K562 (cell line): ENCODE results near the gene HNF1B. TPM values are rescaled to one million over a fixed set of nuclear protein-coding genes. Genes with fewer than 3 reads are reported as not detected.

Source experiments
- BDP1 ChIP-seq: IDR thresholded peaks from 3 replicates; pipeline ENCODE4 v1.6.1; 2011; ENCODE audit not compliant: insufficient read length, insufficient read depth
- CHAMP1 ChIP-seq: fragments of 450-650 bp; IDR thresholded peaks from 2 replicates; pipeline ENCODE4 v1.6.1; 2016; ENCODE audit warnings: mild to moderate bottlenecking
- KDM4B ChIP-seq, 2 experiments: fragments of 450-650 bp in 1 of 2; sonication (generic) in 1 of 2; IDR thresholded peaks; 2 replicates each; pipeline ENCODE4 v1.6.1; 2016 to 2017; ENCODE audit warnings: borderline replicate concordance in 2 of 2, antibody characterized with exemption in 1 of 2, low read depth in 1 of 2, mild to moderate bottlenecking in 1 of 2
- MGA ChIP-seq: fragments of 450-650 bp; IDR thresholded peaks from 2 replicates; pipeline ENCODE4 v1.6.1; 2016; ENCODE audit warnings: mild to moderate bottlenecking, moderate library complexity
- MYBL2 ChIP-seq, 2 experiments: fragments of 450-650 bp in 1 of 2; sonication (generic) in 1 of 2; formaldehyde crosslinking in 1 of 2; IDR thresholded peaks; 2 replicates each; pipeline versions ENCODE4 v1.6.1 to v1.8.1; 2017 to 2022; ENCODE audit warnings: borderline replicate concordance in 1 of 2, inconsistent platforms in 1 of 2, low read depth in 1 of 2, mild to moderate bottlenecking in 1 of 2, missing genetic modification reagents in 1 of 2, moderate library complexity in 1 of 2
- NFE2L1 ChIP-seq: fragments of 450-650 bp; IDR thresholded peaks from 2 replicates; pipeline ENCODE4 v1.6.1; 2016; ENCODE audit warnings: missing genetic modification characterization, low read depth, mild to moderate bottlenecking, missing compliant biosample characterization, moderate library complexity, borderline replicate concordance
- PHF8 ChIP-seq: fragments of 200-600 bp; sonication (generic); IDR thresholded peaks from 2 replicates; pipeline ENCODE4 v1.6.1; 2012; ENCODE audit warnings: mixed run types, mild to moderate bottlenecking, inconsistent platforms, low read length, moderate library complexity, borderline replicate concordance
- RBBP5 ChIP-seq: fragments of 200-600 bp; sonication (generic); IDR thresholded peaks from 2 replicates; pipeline ENCODE4 v1.6.1; 2012; ENCODE audit warnings: borderline replicate concordance, mild to moderate bottlenecking, low read length, control low read depth, inconsistent platforms; ENCODE audit not compliant: insufficient read depth, poor library complexity, severe bottlenecking
- TFAM ChIP-seq: fragments of 250-450 bp; sonication (Bioruptor Pico); conservative IDR thresholded peaks from 2 replicates; pipeline ENCODE4 v1.5.0; 2021; ENCODE audit warnings: mild to moderate bottlenecking, moderate library complexity
- ZNF239 ChIP-seq: fragments of 250-450 bp; sonication (Bioruptor Pico); IDR thresholded peaks from 2 replicates; pipeline ENCODE4 v1.4.0; 2020; ENCODE audit warnings: mild to moderate bottlenecking
- ZNF282 ChIP-seq: sonication (generic); formaldehyde crosslinking; IDR thresholded peaks from 2 replicates; pipeline ENCODE4 v1.8.1; 2023; ENCODE audit warnings: missing genetic modification reagents
- ZNF707 ChIP-seq: fragments of 250-450 bp; sonication (Bioruptor Pico); conservative IDR thresholded peaks from 2 replicates; pipeline ENCODE4 v1.8.0; 2022; ENCODE audit warnings: inconsistent platforms, mild to moderate bottlenecking, moderate library complexity
- polyA plus RNA-seq, 8 experiments: library from polyadenylated mRNA; depleted of rRNA in 4 of 8; stranded (reverse) in 5 of 8; unstranded in 3 of 8; fragments of >200 nt; fragmentation: Nextera tagmentation in 2 of 8; fragmentation: Illumina TruSeq in 1 of 8; extraction: Ambion mirVana in 2 of 8; extraction: Trizol in 1 of 8; gene quantifications; 2 replicates each; pipeline versions ENCODE4 v1.2.1 to v1.2.3, GENCODE V29; 2011 to 2014; ENCODE audit warnings: inconsistent platforms in 1 of 8, missing spikeins in 1 of 8
- total RNA-seq, 7 experiments: library from RNA; depleted of rRNA in 6 of 7; stranded (reverse); fragments of >200 nt in 6 of 7; fragmentation: Illumina TruSeq in 2 of 7; extraction: Trizol in 2 of 7; gene quantifications; 2 replicates each; pipeline versions ENCODE4 v1.2.1 to v1.2.3, GENCODE V29; 2011 to 2021; ENCODE audit warnings: low replicate concordance in 1 of 7

HNF1B gene
- total and polyA plus RNA-seq, 9 of the 15 experiments (the other 6 are each of a cell fraction or from before 2014, with no cell fraction given), result not detected

GRCh38 chr17:37744961-37745800 lies at the start of gene HNF1B (continued):
- no peak for TF ChIP-seq MGA
- no peak for TF ChIP-seq KDM4B (IDR thresholded peaks at IDR 0.05; ENCODE audit: borderline replicate concordance in 2 of 2, low read depth in 1 of 2)
- no peak for TF ChIP-seq TFAM (CRISPR knock-in tag)
- TF ChIP-seq NFE2L1 (tag), result no peak
- no peak for TF ChIP-seq RBBP5
- no peak for TF ChIP-seq ZNF239 (CRISPR knock-in tag)
- TF ChIP-seq ZNF707 (CRISPR knock-in tag), result no peak
- no peak for TF ChIP-seq ZNF282 (CRISPR knock-in tag)
- TF ChIP-seq CHAMP1, result no peak
- no peak for TF ChIP-seq MYBL2 (IDR thresholded peaks at IDR 0.05; ENCODE audit: low read depth)
- TF ChIP-seq MYBL2 (CRISPR knock-in tag; IDR thresholded peaks at IDR 0.05; ENCODE audit: borderline replicate concordance), result no peak
- no peak for TF ChIP-seq BDP1
- TF ChIP-seq PHF8, result no peak
